A549 (cell line): ENCODE measurements around the gene LGI1.

ENCODE experiments used
- CTCF ChIP-seq: fragments of >200 bp; sonication (Bioruptor Twin); formaldehyde crosslinking; IDR thresholded peaks from 3 replicates; pipeline ENCODE4 v1.5.1; 2016
- FOSB ChIP-seq: fragments of 250-450 bp; sonication (Bioruptor Pico); IDR thresholded peaks from 2 replicates; pipeline ENCODE4 v1.5.0; 2020; ENCODE audit warnings: mild to moderate bottlenecking, moderate library complexity
- HES2 ChIP-seq: fragments of >200 bp; sonication (Bioruptor Twin); formaldehyde crosslinking; IDR thresholded peaks from 2 replicates; pipeline ENCODE4 v1.6.1; 2016
- MAX ChIP-seq: IDR thresholded peaks from 2 replicates; pipeline ENCODE4 v1.6.1; 2012
- POLR2A ChIP-seq: IDR thresholded peaks from 2 replicates; pipeline ENCODE4 v1.6.1; 2012; ENCODE audit warnings: mild to moderate bottlenecking, low read length
- RCOR1 ChIP-seq: fragments of 150-350 bp; IDR thresholded peaks from 2 replicates; pipeline ENCODE4 v1.6.1; 2014; ENCODE audit warnings: antibody characterized with exemption, low read length, low read depth
- RFX5 ChIP-seq: fragments of 450-650 bp; IDR thresholded peaks from 2 replicates; pipeline ENCODE4 v1.7.1; 2014; ENCODE audit warnings: antibody characterized with exemption, mild to moderate bottlenecking, moderate library complexity
- USF2 ChIP-seq: fragments of 450-650 bp; IDR thresholded peaks from 2 replicates; pipeline ENCODE4 v1.6.1; 2014; ENCODE audit warnings: antibody characterized with exemption

- no peak for TF ChIP-seq CTCF
- no peak for TF ChIP-seq FOSB (CRISPR knock-in tag)
- TF ChIP-seq RCOR1, result no peak
- no peak for TF ChIP-seq USF2
- TF ChIP-seq HES2, result no peak
- no peak for TF ChIP-seq POLR2A
- no peak for TF ChIP-seq MAX
- no peak for TF ChIP-seq RFX5
These were observed 1.6 kb upstream of the LGI1 start for GRCh38 chr10:93756118-93756517.
